GM18907 (cell line): ENCODE data around the gene LRIT2.
A peak's percentile ranks its signal among the peaks of the same experiment; 100 is the strongest.

Source experiments
- ATAC-seq: cut with Tn5 transposase; IDR thresholded peaks from one replicate; pipeline ENCODE4 v1.9.1; 2021; ENCODE audit warnings: mild to moderate bottlenecking, moderate library complexity; ENCODE audit not compliant: unreplicated experiment

LRIT2 gene

GRCh38 chr10:84225427-84226173 lies at the start of gene LRIT2:
LRIT2 (minus strand) TSS chr10:84225544; CDS start chr10:84225520, 24 bp downstream.
- ATAC-seq: no peak

- ATAC-seq: no peak
These were observed 45.4 kb upstream of the LRIT2 start for GRCh38 chr10:84270708-84271107.

GRCh38 chr10:84269773-84270172 lies 44.4 kb upstream of the LRIT2 start:
- no peak for ATAC-seq

- ATAC-seq: no peak
These were observed 43.8 kb upstream of the LRIT2 start for GRCh38 chr10:84269162-84269561.

- ATAC-seq: peak; percentile 52
These were observed 42.3 kb upstream of the LRIT2 start for GRCh38 chr10:84267503-84268126.

GRCh38 chr10:84265418-84265817 lies 40.1 kb upstream of the LRIT2 start:
- ATAC-seq: no peak

- ATAC-seq: peak; percentile 97
These were observed 39.3 kb upstream of the LRIT2 start for GRCh38 chr10:84264611-84265141.

GRCh38 chr10:84263716-84264115 lies 38.4 kb upstream of the LRIT2 start:
- no peak for ATAC-seq

- no peak for ATAC-seq
These were observed 37.0 kb upstream of the LRIT2 start for GRCh38 chr10:84262190-84262956.

GRCh38 chr10:84261236-84261915 lies 36.0 kb upstream of the LRIT2 start:
- ATAC-seq: no peak

- ATAC-seq: no peak
These were observed 32.8 kb upstream of the LRIT2 start for GRCh38 chr10:84258034-84258695.

GRCh38 chr10:84257343-84258020 lies 32.1 kb upstream of the LRIT2 start:
- ATAC-seq: no peak

GRCh38 chr10:84256510-84257342 lies 31.4 kb upstream of the LRIT2 start:
- peak; percentile 68 for ATAC-seq

- ATAC-seq: no peak
These were observed 29.5 kb upstream of the LRIT2 start for GRCh38 chr10:84254552-84255478.

GRCh38 chr10:84248794-84249193 lies 23.4 kb upstream of the LRIT2 start:
- no peak for ATAC-seq

- ATAC-seq: no peak
These were observed 22.2 kb upstream of the LRIT2 start for GRCh38 chr10:84247496-84247895.

- no peak for ATAC-seq
These were observed 19.4 kb upstream of the LRIT2 start, which contains the start of gene RGR for GRCh38 chr10:84244651-84245270. RGR (plus strand) TSS chr10:84245053; CDS start chr10:84245091, 38 bp downstream.
